ENCODE measurements around the gene NHLRC3.

DNA sequence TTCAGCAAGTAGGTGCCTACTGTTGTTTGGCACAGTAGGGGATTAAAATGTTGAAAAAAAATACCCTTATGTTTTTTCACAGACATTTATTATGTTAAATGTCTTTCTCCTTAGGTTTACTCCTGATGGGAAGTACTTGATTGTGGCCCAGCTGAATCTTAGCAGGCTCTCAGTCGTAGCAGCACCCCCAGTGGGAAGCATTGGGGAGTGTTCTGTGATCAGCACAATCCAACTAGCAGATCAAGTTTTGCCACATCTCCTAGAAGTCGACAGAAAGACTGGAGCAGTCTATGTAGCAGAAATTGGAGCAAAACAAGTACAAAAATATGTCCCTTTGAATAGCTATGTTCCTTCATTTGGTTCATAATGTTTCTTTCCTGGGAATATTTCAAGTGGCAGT lies 9.3 kb downstream of the NHLRC3 start:
- TF ChIP-seq, protein P1, sequence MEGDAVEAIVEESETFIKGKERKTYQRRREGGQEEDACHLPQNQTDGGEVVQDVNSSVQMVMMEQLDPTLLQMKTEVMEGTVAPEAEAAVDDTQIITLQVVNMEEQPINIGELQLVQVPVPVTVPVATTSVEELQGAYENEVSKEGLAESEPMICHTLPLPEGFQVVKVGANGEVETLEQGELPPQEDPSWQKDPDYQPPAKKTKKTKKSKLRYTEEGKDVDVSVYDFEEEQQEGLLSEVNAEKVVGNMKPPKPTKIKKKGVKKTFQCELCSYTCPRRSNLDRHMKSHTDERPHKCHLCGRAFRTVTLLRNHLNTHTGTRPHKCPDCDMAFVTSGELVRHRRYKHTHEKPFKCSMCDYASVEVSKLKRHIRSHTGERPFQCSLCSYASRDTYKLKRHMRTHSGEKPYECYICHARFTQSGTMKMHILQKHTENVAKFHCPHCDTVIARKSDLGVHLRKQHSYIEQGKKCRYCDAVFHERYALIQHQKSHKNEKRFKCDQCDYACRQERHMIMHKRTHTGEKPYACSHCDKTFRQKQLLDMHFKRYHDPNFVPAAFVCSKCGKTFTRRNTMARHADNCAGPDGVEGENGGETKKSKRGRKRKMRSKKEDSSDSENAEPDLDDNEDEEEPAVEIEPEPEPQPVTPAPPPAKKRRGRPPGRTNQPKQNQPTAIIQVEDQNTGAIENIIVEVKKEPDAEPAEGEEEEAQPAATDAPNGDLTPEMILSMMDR (conservative IDR thresholded peaks at IDR 0.05) = peak; percentile 44
- TF ChIP-seq ZFX (IDR thresholded peaks at IDR 0.05) = no peak

Measured in C4-2B (cell line).